Chondrocyte (in vitro differentiated cells): ENCODE measurements around the gene ARID1A. TPM values are rescaled to one million over a fixed set of nuclear protein-coding genes. Genes with fewer than 3 reads are reported as not detected.

ENCODE experiments used
- DNase-seq: peaks from one replicate; pipeline ENCODE4 v3.0.0; 2021; ENCODE audit warnings: mixed read lengths, low spot score
- H3K27ac Mint-ChIP-seq: one replicate; pipeline ENCODE4 v1.8.0; 2021; ENCODE audit warnings: mild to moderate bottlenecking, moderate library complexity, mixed read lengths; ENCODE audit not compliant: unreplicated experiment
- H3K27me3 Mint-ChIP-seq: 2 replicates; pipeline ENCODE4 v1.8.0; 2021; ENCODE audit warnings: low read depth, mixed read lengths
- H3K36me3 Mint-ChIP-seq: 2 replicates; pipeline ENCODE4 v1.8.0; 2021; ENCODE audit warnings: low read depth, mixed read lengths
- H3K4me1 Mint-ChIP-seq: 2 replicates; pipeline ENCODE4 v1.8.0; 2021; ENCODE audit warnings: low read depth, mild to moderate bottlenecking, mixed read lengths
- H3K4me3 Mint-ChIP-seq: one replicate; pipeline ENCODE4 v1.8.0; 2021; ENCODE audit warnings: mild to moderate bottlenecking, moderate library complexity, mixed read lengths; ENCODE audit not compliant: unreplicated experiment
- H3K9me3 Mint-ChIP-seq: 2 replicates; pipeline ENCODE4 v1.8.0; 2021; ENCODE audit warnings: low read depth, mixed read lengths
- total RNA-seq: library from RNA; stranded (reverse); gene quantifications from 3 replicates; pipeline ENCODE4 v1.2.1, GENCODE V29; 2021
- TF ChIP-seq, protein P1 (sequence below): fragments of 200-600 bp; sonication (generic); IDR thresholded peaks from 2 replicates; pipeline ENCODE4 v1.5.0; 2021; ENCODE audit warnings: antibody characterized with exemption, mild to moderate bottlenecking, moderate library complexity

Gene ARID1A
- total RNA-seq, 1 donor from 2014 or later = 56.1 TPM

DNA sequence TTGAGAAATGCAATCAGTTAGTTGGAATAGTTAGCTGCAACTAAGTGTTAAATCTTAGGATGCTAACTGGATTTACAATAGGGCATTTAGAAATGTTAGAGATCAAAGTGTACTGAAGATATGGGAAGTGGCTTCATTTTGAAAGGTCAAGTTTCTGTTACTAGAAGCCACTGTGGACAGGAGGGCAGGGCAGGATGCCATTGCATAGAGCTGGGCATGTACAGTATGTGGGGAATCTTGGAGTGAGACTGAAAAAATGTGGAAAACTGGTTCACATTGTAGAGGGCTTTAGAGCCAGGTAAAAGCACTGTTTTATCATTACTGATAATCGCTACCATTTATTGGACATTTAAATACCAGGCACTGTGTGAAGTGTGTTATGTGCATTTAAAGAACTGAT lies 31.0 kb downstream of the ARID1A start:
- Mint-ChIP-seq H3K36me3 (peaks cover 12% of the 10 kb centered on the region), H3K9me3 (no peaks in the 10 kb centered on the region), H3K4me1 (peaks cover 81% of the 10 kb centered on the region), H3K27me3 (no peaks in the 10 kb centered on the region), H3K27ac (no peak overlapping the region), H3K4me3 (no peak overlapping the region)
- TF ChIP-seq, protein P1, sequence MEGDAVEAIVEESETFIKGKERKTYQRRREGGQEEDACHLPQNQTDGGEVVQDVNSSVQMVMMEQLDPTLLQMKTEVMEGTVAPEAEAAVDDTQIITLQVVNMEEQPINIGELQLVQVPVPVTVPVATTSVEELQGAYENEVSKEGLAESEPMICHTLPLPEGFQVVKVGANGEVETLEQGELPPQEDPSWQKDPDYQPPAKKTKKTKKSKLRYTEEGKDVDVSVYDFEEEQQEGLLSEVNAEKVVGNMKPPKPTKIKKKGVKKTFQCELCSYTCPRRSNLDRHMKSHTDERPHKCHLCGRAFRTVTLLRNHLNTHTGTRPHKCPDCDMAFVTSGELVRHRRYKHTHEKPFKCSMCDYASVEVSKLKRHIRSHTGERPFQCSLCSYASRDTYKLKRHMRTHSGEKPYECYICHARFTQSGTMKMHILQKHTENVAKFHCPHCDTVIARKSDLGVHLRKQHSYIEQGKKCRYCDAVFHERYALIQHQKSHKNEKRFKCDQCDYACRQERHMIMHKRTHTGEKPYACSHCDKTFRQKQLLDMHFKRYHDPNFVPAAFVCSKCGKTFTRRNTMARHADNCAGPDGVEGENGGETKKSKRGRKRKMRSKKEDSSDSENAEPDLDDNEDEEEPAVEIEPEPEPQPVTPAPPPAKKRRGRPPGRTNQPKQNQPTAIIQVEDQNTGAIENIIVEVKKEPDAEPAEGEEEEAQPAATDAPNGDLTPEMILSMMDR = no peak
- no peak for DNase-seq

DNA sequence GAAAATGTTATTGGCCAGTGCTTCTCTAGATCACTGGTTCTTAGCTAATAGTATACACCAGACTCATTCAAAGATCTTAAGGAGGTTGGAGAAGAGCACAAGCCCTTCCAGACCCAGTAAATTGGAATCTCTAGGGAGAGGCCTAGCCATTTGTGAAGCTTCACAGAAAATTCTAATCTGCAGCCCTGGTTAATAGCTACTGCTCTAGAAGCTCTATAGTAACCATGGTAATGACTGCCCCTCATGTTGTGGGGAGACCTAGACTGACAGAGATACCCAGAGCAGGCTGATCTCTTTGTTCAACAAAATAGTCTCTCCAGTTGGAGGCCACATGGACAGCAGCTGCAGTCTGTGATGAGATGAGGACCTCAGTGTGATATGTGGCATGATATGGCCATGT lies 31.7 kb downstream of the ARID1A start:
- TF ChIP-seq, protein P1 = no peak
- H3K4me3 Mint-ChIP-seq = no peak overlapping the region
- peaks cover 74% of the 10 kb centered on the region for H3K4me1 Mint-ChIP-seq
- H3K27ac Mint-ChIP-seq = no peak overlapping the region
- no peaks in the 10 kb centered on the region for H3K9me3 Mint-ChIP-seq
- H3K27me3 Mint-ChIP-seq = no peaks in the 10 kb centered on the region
- DNase-seq = no peak
- H3K36me3 Mint-ChIP-seq = peaks cover 12% of the 10 kb centered on the region

DNA sequence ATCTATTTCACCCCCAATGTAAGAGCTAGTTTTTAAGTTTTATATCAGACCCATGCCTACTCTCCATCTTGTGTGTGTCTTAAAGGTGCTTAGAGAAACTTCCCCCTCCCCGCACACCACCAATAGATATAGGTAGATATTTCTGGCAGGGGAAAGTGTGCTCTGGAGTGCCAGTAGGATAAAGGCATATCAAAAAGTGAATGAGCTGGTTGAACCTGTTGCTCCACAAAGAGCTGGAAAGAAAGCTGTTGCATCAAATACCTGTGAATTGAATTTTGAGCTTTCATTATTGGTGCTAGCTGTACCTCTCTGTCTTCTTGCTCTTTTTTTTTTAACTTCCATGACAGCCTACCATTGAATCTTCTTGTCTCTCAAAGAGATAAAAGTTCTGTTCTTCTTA lies 32.8 kb downstream of the ARID1A start:
- peaks cover 64% of the 10 kb centered on the region for H3K4me1 Mint-ChIP-seq
- H3K27ac Mint-ChIP-seq = no peak overlapping the region
- H3K27me3 Mint-ChIP-seq = no peaks in the 10 kb centered on the region
- H3K4me3 Mint-ChIP-seq = no peak overlapping the region
- DNase-seq = no peak
- no peaks in the 10 kb centered on the region for H3K9me3 Mint-ChIP-seq
- peaks cover 17% of the 10 kb centered on the region for H3K36me3 Mint-ChIP-seq
- TF ChIP-seq, protein P1 = no peak

DNA sequence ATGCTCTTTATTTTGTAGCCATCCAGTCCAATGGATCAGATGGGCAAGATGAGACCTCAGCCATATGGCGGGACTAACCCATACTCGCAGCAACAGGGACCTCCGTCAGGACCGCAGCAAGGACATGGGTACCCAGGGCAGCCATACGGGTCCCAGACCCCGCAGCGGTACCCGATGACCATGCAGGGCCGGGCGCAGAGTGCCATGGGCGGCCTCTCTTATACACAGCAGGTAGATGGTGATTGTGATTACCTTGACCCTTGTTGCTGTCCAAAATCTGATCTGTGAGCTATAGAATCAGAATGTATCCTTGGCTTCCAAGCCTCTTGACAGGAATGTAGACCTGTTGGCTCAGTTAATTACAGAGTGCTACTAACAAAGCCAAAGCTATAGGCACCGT lies 33.8 kb downstream of the ARID1A start:
- H3K27ac Mint-ChIP-seq = no peak overlapping the region
- H3K4me3 Mint-ChIP-seq = no peak overlapping the region
- peaks cover 64% of the 10 kb centered on the region for H3K4me1 Mint-ChIP-seq

DNA sequence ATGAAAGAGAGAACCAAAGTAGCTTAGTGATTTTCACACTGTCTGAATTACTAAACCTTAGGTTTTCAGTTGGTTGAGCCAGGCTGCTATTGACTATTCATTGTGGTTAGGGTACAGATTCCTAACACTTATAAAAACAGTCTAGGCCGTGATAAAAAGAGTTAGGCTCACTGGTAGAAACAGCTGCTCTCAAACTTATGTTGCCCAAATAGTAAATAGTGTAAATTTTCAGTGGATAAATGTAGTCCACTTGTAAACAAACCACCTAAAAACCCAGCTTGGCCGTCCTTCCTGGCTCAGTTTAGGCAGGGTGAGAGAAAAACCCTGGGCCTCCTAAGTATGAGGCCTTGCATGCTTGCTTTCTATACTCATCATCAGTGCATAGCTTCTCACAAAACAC lies 34.9 kb downstream of the ARID1A start:
- Mint-ChIP-seq H3K9me3 (no peaks in the 10 kb centered on the region), H3K4me1 (peaks cover 58% of the 10 kb centered on the region), H3K27me3 (no peaks in the 10 kb centered on the region), H3K4me3 (no peak overlapping the region), H3K27ac (peak overlapping the region; percentile 80), H3K36me3 (peaks cover 20% of the 10 kb centered on the region)
- DNase-seq = no peak
- TF ChIP-seq, protein P1 = no peak

More for the DNA sequence above, 33.8 kb downstream of the ARID1A start:
- Mint-ChIP-seq H3K9me3 (no peaks in the 10 kb centered on the region), H3K36me3 (peaks cover 19% of the 10 kb centered on the region), H3K27me3 (no peaks in the 10 kb centered on the region)
- no peak for DNase-seq
- TF ChIP-seq, protein P1 = no peak
